Neutrophil (primary cell): ENCODE data around the gene MYO1B.

Source experiments
- H3K27ac ChIP-seq: fragments of 200-600 bp; sonication (generic); 2 replicates; pipeline ENCODE4 v1.5.1; 2016; ENCODE audit warnings: mild to moderate bottlenecking, moderate library complexity
- H3K27me3 ChIP-seq: fragments of 200-600 bp; sonication (generic); 2 replicates; pipeline ENCODE4 v1.6.0; 2016; ENCODE audit warnings: mild to moderate bottlenecking
- H3K36me3 ChIP-seq: fragments of 200-600 bp; sonication (generic); 2 replicates; pipeline ENCODE4 v1.5.1; 2017
- H3K4me1 ChIP-seq, 2 experiments: fragments of 200-600 bp in 1 of 2; sonication (generic) in 1 of 2; 1 replicate in 1 of 2; 2 replicates in 1 of 2; pipeline versions ENCODE4 v1.5.1 to v1.6.1; 2013 to 2016; ENCODE audit warnings: low read depth in 1 of 2, low read length in 1 of 2, mild to moderate bottlenecking in 1 of 2, moderate library complexity in 1 of 2; ENCODE audit not compliant: control insufficient read depth in 1 of 2, insufficient read depth in 1 of 2
- H3K4me3 ChIP-seq, 2 experiments: fragments of 200-600 bp in 1 of 2; sonication (generic) in 1 of 2; 1 replicate in 1 of 2; 2 replicates in 1 of 2; pipeline ENCODE4 v1.5.1; 2013 to 2016; ENCODE audit warnings: low read depth in 1 of 2, low read length in 1 of 2, mild to moderate bottlenecking in 1 of 2, moderate library complexity in 1 of 2
- H3K9me3 ChIP-seq: fragments of 200-600 bp; sonication (generic); 2 replicates; pipeline ENCODE4 v1.5.1; 2016
- CTCF ChIP-seq: fragments of 200-600 bp; sonication (generic); IDR thresholded peaks from 2 replicates; pipeline ENCODE4 v1.5.1; 2016; ENCODE audit warnings: antibody characterized with exemption

Gene MYO1B

GRCh38 chr2:191369034-191369433 is 123.8 kb downstream of the MYO1B start:
- H3K4me3 ChIP-seq = no peak overlapping the region
- no peak for TF ChIP-seq CTCF
- no peaks in the 10 kb centered on the region for H3K9me3 ChIP-seq
- H3K27ac ChIP-seq = no peak overlapping the region
- H3K4me1 ChIP-seq = no peaks in the 10 kb centered on the region
- H3K27me3 ChIP-seq = no peaks in the 10 kb centered on the region
- H3K36me3 ChIP-seq = no peaks in the 10 kb centered on the region

- no peak overlapping the region for H3K27ac ChIP-seq
- no peak overlapping the region for H3K4me3 ChIP-seq
- no peaks in the 10 kb centered on the region for H3K36me3 ChIP-seq
- no peak for TF ChIP-seq CTCF
- H3K27me3 ChIP-seq = no peaks in the 10 kb centered on the region
- H3K9me3 ChIP-seq = no peaks in the 10 kb centered on the region
- no peaks in the 10 kb centered on the region for H3K4me1 ChIP-seq
Observed at GRCh38 chr2:191374366-191374765, 129.2 kb downstream of the MYO1B start.

GRCh38 chr2:191374939-191375338 is 129.7 kb downstream of the MYO1B start:
- TF ChIP-seq CTCF = no peak
- no peak overlapping the region for H3K27ac ChIP-seq
- H3K4me1 ChIP-seq = no peaks in the 10 kb centered on the region
- H3K4me3 ChIP-seq = no peak overlapping the region
- no peaks in the 10 kb centered on the region for H3K36me3 ChIP-seq
- H3K9me3 ChIP-seq = no peaks in the 10 kb centered on the region
- no peaks in the 10 kb centered on the region for H3K27me3 ChIP-seq

GRCh38 chr2:191376981-191377629 is 131.9 kb downstream of the MYO1B start:
- Histone ChIP-seq H3K4me3 (no peak overlapping the region), H3K9me3 (no peaks in the 10 kb centered on the region), H3K36me3 (no peaks in the 10 kb centered on the region), H3K27ac (no peak overlapping the region), H3K4me1 (no peaks in the 10 kb centered on the region), H3K27me3 (no peaks in the 10 kb centered on the region)
- no peak for TF ChIP-seq CTCF

- no peaks in the 10 kb centered on the region for H3K36me3 ChIP-seq
- H3K27me3 ChIP-seq = no peaks in the 10 kb centered on the region
- no peaks in the 10 kb centered on the region for H3K4me1 ChIP-seq
- H3K4me3 ChIP-seq = no peak overlapping the region
- TF ChIP-seq CTCF = no peak
- no peaks in the 10 kb centered on the region for H3K9me3 ChIP-seq
- H3K27ac ChIP-seq = no peak overlapping the region
Observed at GRCh38 chr2:191379375-191379774, 134.2 kb downstream of the MYO1B start.

- no peak overlapping the region for H3K4me3 ChIP-seq
- H3K4me1 ChIP-seq = no peaks in the 10 kb centered on the region
- no peak for TF ChIP-seq CTCF
- H3K27me3 ChIP-seq = no peaks in the 10 kb centered on the region
- H3K27ac ChIP-seq = no peak overlapping the region
- no peaks in the 10 kb centered on the region for H3K9me3 ChIP-seq
- H3K36me3 ChIP-seq = no peaks in the 10 kb centered on the region
Observed at GRCh38 chr2:191382801-191383200, 137.6 kb downstream of the MYO1B start.
